HPDE6-E6E7 (cell line): Measurements from ENCODE around the gene CAT.
A peak's percentile ranks its signal among the peaks of the same experiment; 100 is the strongest.

ENCODE experiments used
- DNase-seq: peaks from one replicate; pipeline ENCODE4 v3.0.0; 2011; ENCODE audit warnings: missing footprints; ENCODE audit errors: extremely low spot score

CAT gene

GRCh38 chr11:34495239-34495723 lies 56.5 kb downstream of the CAT start:
- no peak for DNase-seq

- peak; percentile 80 for DNase-seq
Observed at GRCh38 chr11:34495724-34496377, 57.1 kb downstream of the CAT start.

- DNase-seq, result no peak
Observed at GRCh38 chr11:34499719-34500500, 61.2 kb downstream of the CAT start.

- no peak for DNase-seq
Observed at GRCh38 chr11:34501500-34501899, 62.8 kb downstream of the CAT start.

- no peak for DNase-seq
Observed at GRCh38 chr11:34501949-34502348, 63.2 kb downstream of the CAT start.

- DNase-seq, result no peak
Observed at GRCh38 chr11:34502949-34503348, 64.2 kb downstream of the CAT start.

- no peak for DNase-seq
Observed at GRCh38 chr11:34505874-34506273, 67.1 kb downstream of the CAT start.

- DNase-seq, result no peak
Observed at GRCh38 chr11:34507156-34507555, 68.4 kb downstream of the CAT start.

GRCh38 chr11:34507610-34508009 lies 68.9 kb downstream of the CAT start:
- DNase-seq, result no peak

GRCh38 chr11:34508524-34508923 lies 69.8 kb downstream of the CAT start:
- no peak for DNase-seq

- DNase-seq, result no peak
Observed at GRCh38 chr11:34509336-34509876, 70.7 kb downstream of the CAT start.

GRCh38 chr11:34510218-34510617 lies 71.5 kb downstream of the CAT start:
- no peak for DNase-seq

- no peak for DNase-seq
Observed at GRCh38 chr11:34510673-34511072, 71.9 kb downstream of the CAT start.

GRCh38 chr11:34512840-34513681 lies 74.3 kb downstream of the CAT start:
- DNase-seq, result peak; percentile 64

GRCh38 chr11:34513682-34514449 lies 75.1 kb downstream of the CAT start, which contains the start of gene ELF5:
TSS of gene ELF5 (minus strand) at chr11:34513794. CDS start at chr11:34505749, 8,045 bp downstream.
- no peak for DNase-seq

- DNase-seq, result no peak
Observed at GRCh38 chr11:34514597-34514996, 75.9 kb downstream of the CAT start.

GRCh38 chr11:34516247-34517040 lies 77.7 kb downstream of the CAT start:
- no peak for DNase-seq

GRCh38 chr11:34519595-34520235 lies 81.0 kb downstream of the CAT start:
- DNase-seq, result no peak

GRCh38 chr11:34521265-34521664 lies 82.5 kb downstream of the CAT start:
- no peak for DNase-seq
